Glutamatergic neuron (in vitro differentiated cells): ENCODE measurements around the gene MAJIN. TPM values are rescaled to one million over a fixed set of nuclear protein-coding genes. Genes with fewer than 3 reads are reported as not detected.

Experiments used
- DNase-seq: peaks from one replicate; pipeline ENCODE4 v3.0.0; 2022
- H3K27ac Mint-ChIP-seq: one replicate; pipeline ENCODE4 v1.8.0; 2020; ENCODE audit warnings: mild to moderate bottlenecking, mixed read lengths, inconsistent platforms; ENCODE audit not compliant: unreplicated experiment
- H3K27me3 Mint-ChIP-seq: one replicate; pipeline ENCODE4 v1.8.0; 2020; ENCODE audit warnings: mild to moderate bottlenecking, moderate library complexity, mixed read lengths, inconsistent platforms; ENCODE audit not compliant: unreplicated experiment
- H3K36me3 Mint-ChIP-seq: one replicate; pipeline ENCODE4 v1.8.0; 2020; ENCODE audit warnings: mild to moderate bottlenecking, mixed read lengths, inconsistent platforms; ENCODE audit not compliant: unreplicated experiment
- H3K4me1 Mint-ChIP-seq: one replicate; pipeline ENCODE4 v1.8.0; 2020; ENCODE audit warnings: mild to moderate bottlenecking, low read depth, mixed read lengths, inconsistent platforms; ENCODE audit not compliant: unreplicated experiment
- H3K4me3 Mint-ChIP-seq: one replicate; pipeline ENCODE4 v1.8.0; 2020; ENCODE audit warnings: mild to moderate bottlenecking, mixed read lengths, inconsistent platforms; ENCODE audit not compliant: unreplicated experiment
- H3K9me3 Mint-ChIP-seq: one replicate; pipeline ENCODE4 v1.8.0; 2020; ENCODE audit warnings: mild to moderate bottlenecking, moderate library complexity, mixed read lengths, inconsistent platforms; ENCODE audit not compliant: unreplicated experiment
- CTCF ChIP-seq: fragments of 200-600 bp; sonication (generic); IDR thresholded peaks from one replicate; pipeline ENCODE4 v1.5.0; 2021; ENCODE audit not compliant: partially characterized antibody, unreplicated experiment
- total RNA-seq: library from RNA; stranded (reverse); fragmentation: NEBNext Ultra II Directional; extraction: Animal tissue kit (Norgen Biotek cat#: 25700); gene quantifications from one replicate; pipeline ENCODE4 v1.2.1, GENCODE V29; 2021; ENCODE audit not compliant: unreplicated experiment

MAJIN gene
- total RNA-seq, 1 donor from 2014 or later: not detected

- H3K4me3 Mint-ChIP-seq: no peak overlapping the region
- peaks cover 17% of the 10 kb centered on the region for H3K4me1 Mint-ChIP-seq
- peaks cover 2% of the 10 kb centered on the region for H3K27me3 Mint-ChIP-seq
- no peak for TF ChIP-seq CTCF
- H3K36me3 Mint-ChIP-seq: no peaks in the 10 kb centered on the region
- H3K27ac Mint-ChIP-seq: no peak overlapping the region
- no peak for DNase-seq
- peaks cover 2% of the 10 kb centered on the region for H3K9me3 Mint-ChIP-seq
These were observed 77.0 kb downstream of the MAJIN start for GRCh38 chr11:64894812-64895452.

- H3K36me3 Mint-ChIP-seq: no peaks in the 10 kb centered on the region
- no peak overlapping the region for H3K27ac Mint-ChIP-seq
- DNase-seq: peak; percentile 97
- peaks cover 2% of the 10 kb centered on the region for H3K27me3 Mint-ChIP-seq
- peak; percentile 89 for TF ChIP-seq CTCF
- H3K9me3 Mint-ChIP-seq: peaks cover 2% of the 10 kb centered on the region
- no peak overlapping the region for H3K4me3 Mint-ChIP-seq
- peaks cover 17% of the 10 kb centered on the region for H3K4me1 Mint-ChIP-seq
These were observed 77.7 kb downstream of the MAJIN start for GRCh38 chr11:64894070-64894811.

- no peaks in the 10 kb centered on the region for H3K36me3 Mint-ChIP-seq
- no peak for DNase-seq
- TF ChIP-seq CTCF: no peak
- peaks cover 17% of the 10 kb centered on the region for H3K4me1 Mint-ChIP-seq
- H3K27me3 Mint-ChIP-seq: peaks cover 2% of the 10 kb centered on the region
- peaks cover 1% of the 10 kb centered on the region for H3K9me3 Mint-ChIP-seq
- no peak overlapping the region for H3K27ac Mint-ChIP-seq
- no peak overlapping the region for H3K4me3 Mint-ChIP-seq
These were observed 78.5 kb downstream of the MAJIN start for GRCh38 chr11:64893194-64894069.

DNA sequence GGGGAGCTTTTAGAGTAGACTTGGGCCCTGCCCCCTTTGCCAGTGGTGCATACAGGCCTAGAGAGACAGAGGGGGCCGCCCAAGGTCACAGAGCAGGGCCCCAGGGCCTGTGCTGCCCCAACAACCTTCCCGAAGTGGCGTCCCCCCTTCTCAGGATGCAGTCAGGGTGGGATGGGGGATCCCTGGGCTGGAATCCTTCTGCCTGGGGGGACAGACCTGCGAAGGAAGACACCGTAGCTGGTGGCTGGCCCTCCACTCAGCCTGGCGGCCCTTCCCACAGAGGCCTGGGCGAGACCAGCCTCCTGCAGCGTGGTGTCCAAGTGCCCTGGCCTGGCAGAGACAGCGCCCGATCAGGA lies 79.1 kb downstream of the MAJIN start:
- no peak for DNase-seq
- Mint-ChIP-seq H3K36me3 (no peaks in the 10 kb centered on the region), H3K27me3 (peaks cover 2% of the 10 kb centered on the region), H3K9me3 (no peaks in the 10 kb centered on the region), H3K4me3 (no peak overlapping the region), H3K4me1 (peaks cover 19% of the 10 kb centered on the region), H3K27ac (no peak overlapping the region)
- TF ChIP-seq CTCF: no peak
